Measurements from ENCODE around the gene HBD.

HBD gene

DNA sequence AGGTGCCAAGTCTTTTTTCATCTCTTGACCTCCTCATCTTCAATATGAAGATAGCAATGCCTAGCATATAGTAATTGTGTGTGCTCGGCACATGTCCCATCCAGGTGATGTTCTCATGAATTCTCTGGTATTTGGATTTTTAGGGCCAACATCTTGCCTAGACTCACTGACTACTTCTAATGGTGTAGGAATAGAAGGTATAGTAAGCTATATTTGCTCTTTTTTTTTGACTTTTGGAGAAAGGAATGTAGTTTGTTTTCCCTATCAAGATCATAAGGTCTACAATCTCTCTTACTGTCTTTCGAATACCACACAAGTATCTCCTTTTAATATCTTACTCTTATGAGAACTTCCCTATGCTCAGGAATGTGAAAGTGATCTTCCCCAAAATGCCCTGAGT, 3.2 kb downstream of the HBD start:
- no peak for DNase-seq

DNA sequence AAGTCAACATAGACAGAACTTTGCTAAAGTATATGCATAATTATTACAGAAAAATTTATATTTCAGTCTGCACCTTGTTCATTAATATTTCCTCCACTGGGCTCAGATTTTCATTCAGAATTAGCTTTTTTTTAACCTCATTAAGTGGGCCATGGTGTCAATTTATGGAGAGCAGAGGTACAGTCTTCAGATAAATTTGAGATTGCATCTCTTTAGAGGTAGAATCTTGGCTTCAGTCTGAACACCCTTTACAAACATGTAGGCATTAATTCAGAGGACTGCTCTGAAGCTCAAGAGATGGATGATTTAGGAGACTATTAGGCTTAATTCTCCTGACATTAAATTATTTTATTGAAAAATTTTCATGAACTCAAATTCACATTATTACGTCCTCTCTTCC, 4.0 kb downstream of the HBD start:
- no peak for DNase-seq

DNA sequence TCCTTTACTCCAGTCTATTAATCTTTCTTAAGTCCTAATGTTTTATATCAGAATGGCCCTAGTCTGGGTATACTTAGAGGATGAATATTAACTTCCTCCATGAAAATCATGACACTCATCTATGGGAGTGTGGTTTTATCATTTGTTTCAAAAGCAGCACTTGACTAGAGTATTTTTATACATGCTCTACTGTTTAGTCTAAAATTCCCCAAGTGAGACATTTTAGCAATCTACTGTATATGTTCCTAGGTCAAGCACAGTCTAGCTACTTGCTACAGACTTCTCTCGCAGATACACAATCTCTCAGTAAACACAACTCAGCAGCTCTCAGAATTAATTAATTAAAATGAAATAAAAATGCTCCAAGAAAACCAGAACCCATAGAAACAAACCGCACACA, 4.5 kb downstream of the HBD start:
- DNase-seq: no peak

DNA sequence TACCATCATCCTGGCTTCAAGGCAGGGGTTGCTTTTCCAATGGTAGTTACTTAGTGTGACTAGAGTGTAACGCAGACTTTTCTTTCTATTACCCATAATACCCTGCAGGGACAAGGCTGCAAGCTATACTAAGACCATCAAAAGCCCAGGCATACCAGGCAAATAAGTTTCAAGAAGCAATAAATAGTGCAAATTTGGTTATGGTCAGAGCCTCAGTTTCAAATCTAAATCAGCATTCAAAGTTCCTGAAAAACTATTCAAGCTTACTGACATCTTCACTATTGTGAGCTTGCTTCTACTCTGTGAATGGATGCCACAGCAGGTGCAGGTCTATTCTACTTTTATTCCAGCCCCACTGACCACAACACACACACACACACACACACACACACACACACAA, 4.9 kb downstream of the HBD start:
- no peak for DNase-seq

DNA sequence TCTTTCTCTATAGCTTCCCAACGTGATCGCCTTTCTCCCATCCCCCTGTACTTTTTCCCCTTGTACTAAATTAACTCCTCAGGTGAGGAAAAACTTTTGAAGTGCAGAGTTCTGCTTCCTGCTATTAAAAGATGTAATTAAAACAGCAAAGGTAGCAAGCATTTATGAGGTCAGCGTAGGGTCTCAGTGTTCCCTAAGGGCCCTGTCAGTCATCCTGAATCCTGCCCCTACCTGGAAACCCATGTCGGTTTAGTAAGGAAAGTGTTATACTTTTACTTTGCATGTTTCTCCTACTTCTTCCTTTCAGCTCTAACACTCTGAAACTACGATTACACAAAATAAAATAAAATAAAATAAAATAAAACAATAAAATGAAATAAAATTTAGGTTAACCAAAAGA, 6.2 kb downstream of the HBD start:
- DNase-seq: no peak

DNA sequence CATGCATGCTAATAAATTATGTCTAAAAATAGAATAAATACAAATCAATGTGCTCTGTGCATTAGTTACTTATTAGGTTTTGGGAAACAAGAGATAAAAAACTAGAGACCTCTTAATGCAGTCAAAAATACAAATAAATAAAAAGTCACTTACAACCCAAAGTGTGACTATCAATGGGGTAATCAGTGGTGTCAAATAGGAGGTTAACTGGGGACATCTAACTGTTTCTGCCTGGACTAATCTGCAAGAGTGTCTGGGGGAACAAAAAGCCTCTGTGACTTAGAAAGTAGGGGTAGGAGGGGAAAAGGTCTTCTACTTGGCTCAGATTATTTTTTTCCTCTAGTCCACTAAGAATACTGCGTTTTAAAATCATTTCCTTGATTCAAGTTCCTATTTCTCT, 6.6 kb downstream of the HBD start:
- no peak for DNase-seq

DNA sequence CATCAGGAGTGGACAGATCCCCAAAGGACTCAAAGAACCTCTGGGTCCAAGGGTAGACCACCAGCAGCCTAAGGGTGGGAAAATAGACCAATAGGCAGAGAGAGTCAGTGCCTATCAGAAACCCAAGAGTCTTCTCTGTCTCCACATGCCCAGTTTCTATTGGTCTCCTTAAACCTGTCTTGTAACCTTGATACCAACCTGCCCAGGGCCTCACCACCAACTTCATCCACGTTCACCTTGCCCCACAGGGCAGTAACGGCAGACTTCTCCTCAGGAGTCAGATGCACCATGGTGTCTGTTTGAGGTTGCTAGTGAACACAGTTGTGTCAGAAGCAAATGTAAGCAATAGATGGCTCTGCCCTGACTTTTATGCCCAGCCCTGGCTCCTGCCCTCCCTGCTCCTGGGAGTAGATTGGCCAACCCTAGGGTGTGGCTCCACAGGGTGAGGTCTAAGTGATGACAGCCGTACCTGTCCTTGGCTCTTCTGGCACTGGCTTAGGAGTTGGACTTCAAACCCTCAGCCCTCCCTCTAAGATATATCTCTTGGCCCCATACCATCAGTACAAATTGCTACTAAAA, 7.5 kb downstream of the HBD start, which contains the start of gene HBB:
TSS of gene HBB (minus strand) at position 340 of the 579 bp plus-strand sequence. CDS start at position 290, 50 bp downstream.
- DNase-seq: no peak

DNA sequence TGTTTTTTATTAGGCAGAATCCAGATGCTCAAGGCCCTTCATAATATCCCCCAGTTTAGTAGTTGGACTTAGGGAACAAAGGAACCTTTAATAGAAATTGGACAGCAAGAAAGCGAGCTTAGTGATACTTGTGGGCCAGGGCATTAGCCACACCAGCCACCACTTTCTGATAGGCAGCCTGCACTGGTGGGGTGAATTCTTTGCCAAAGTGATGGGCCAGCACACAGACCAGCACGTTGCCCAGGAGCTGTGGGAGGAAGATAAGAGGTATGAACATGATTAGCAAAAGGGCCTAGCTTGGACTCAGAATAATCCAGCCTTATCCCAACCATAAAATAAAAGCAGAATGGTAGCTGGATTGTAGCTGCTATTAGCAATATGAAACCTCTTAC, 8.8 kb downstream of the HBD start:
- DNase-seq: no peak

DNA sequence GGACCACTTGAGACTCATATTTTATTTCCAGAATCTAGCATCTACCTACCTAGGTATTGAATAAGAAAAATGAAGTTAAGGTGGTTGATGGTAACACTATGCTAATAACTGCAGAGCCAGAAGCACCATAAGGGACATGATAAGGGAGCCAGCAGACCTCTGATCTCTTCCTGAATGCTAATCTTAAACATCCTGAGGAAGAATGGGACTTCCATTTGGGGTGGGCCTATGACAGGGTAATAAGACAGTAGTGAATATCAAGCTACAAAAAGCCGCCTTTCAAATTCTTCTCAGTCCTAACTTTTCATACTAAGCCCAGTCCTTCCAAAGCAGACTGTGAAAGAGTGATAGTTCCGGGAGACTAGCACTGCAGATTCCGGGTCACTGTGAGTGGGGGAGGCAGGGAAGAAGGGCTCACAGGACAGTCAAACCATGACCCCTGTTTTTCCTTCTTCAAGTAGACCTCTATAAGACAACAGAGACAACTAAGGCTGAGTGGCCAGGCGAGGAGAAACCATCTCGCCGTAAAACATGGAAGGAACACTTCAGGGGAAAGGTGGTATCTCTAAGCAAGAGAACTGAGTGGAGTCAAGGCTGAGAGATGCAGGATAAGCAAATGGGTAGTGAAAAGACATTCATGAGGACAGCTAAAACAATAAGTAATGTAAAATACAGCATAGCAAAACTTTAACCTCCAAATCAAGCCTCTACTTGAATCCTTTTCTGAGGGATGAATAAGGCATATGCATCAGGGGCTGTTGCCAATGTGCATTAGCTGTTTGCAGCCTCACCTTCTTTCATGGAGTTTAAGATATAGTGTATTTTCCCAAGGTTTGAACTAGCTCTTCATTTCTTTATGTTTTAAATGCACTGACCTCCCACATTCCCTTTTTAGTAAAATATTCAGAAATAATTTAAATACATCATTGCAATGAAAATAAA, 9.5 kb downstream of the HBD start:
- DNase-seq: no peak

DNA sequence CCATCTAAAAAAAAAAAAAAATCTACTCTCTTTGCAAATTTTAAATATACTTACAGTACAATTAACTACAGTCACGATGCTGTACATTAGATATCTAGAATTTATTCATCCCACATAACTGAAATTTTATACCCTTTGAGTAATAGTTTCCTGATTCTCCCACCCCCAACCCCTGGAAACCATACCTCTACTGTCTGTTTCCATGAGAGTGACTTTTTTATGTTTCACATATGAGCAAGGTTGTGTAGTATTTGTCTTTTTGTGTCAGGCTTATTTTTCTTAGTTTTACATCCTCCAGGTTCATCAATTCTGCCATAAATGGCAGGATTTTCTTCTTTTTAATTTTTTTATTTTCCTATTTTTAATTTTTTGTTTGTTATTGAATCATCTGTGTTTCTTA, 10.6 kb downstream of the HBD start:
- no peak for DNase-seq

DNA sequence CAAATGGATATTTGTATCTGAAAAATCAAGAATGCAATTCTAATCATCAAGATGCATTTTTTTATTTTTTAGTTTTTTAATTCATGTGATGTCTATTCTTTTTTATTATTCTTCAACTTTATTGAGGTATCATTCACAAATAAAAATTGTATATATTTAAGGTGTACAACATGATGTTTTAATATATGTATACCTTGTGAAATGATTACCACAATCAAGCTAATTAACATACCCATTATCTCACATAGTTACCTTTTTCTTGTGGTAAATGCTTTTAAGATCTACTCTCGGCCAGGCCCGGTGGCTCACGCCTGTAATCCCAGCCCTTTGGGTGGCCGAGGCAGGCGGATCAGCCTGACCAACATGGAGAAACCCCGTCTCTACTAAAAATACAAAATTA, 11.1 kb downstream of the HBD start:
- no peak for DNase-seq

DNA sequence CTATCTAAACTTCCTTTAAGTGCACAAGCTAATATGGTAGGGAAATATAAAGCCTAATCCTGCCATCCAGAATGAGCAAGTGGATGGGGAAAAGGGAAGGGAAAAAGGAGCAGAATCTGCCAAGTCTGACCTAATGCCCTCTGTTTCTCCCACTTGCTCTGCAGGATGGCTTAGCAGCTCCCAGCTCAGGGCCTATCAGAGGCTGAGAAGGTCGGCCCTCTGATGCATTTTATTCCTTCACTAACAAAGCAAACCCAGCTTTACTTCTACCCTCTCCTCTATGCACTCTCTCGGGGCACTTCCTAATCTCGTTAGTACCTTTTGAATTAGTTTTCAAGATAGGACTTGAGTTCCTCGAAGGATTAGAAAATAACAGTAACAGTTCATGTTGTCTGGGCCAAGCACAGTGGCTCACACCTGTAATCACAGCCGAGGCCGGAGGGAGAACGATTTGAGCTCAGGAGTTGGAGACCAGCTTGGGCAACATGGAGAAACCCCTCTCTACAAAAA, 23.9 kb downstream of the HBD start:
- no peak for DNase-seq

DNA sequence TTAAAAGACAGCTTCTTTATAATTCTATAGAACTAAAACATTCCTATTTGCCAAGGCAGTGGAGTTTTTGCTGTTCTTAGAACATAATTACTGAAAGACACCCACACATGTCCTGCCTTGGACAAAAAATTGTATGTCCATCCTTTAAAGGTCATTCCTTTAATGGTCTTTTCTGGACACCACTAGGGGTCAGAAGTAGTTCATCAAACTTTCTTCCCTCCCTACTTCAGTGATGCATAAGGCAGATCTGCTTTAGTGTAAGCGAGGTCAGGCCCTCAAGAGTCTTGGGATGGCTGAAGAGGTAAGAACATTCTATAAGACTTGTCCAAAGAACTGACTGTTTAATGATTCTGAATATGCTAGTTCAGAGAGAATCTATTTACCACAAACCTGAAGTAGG, 29.5 kb downstream of the HBD start:
- no peak for DNase-seq

DNA sequence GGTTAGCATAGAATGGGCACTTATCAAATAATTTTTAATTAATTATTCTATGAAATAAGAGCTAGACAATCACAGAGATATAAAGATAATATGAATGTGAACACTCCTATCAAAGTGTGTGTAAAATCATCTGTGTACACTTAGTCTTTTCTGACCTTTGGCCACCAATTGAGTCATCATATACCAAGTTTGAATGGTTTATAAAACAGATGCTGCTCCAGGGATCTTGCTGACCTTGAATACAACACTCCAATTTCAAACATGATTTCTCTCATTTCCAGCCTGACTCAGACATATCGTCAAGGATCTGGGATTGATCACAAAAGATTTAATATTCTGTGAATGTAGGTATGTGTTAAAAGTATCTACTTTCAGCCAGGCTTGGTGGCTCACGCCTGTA, 30.9 kb downstream of the HBD start:
- DNase-seq: no peak

DNA sequence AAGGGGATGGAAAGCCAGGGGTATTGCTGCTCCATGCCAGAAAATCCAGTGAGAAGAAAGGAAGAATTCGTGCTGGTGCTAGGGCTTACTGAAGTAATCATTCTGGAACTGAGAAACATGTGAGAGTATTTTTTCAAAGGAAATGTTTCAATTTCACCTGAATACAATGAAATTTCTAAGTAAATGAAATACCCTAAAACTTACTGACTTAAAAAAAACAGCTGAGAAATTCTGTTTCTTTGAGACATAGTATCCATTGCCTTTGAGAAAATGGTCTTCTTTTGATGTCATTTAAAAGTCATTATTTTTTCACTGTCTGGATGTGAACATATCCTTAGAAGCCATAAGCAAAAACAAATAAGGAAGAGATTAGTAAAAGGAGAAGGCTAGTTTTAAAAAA, 33.7 kb downstream of the HBD start, which contains the start of gene OR51V1:
TSS of gene OR51V1 (minus strand) at position 101 of the 400 bp plus-strand sequence. CDS start at position 101, 0 bp downstream.
- DNase-seq: no peak

DNA sequence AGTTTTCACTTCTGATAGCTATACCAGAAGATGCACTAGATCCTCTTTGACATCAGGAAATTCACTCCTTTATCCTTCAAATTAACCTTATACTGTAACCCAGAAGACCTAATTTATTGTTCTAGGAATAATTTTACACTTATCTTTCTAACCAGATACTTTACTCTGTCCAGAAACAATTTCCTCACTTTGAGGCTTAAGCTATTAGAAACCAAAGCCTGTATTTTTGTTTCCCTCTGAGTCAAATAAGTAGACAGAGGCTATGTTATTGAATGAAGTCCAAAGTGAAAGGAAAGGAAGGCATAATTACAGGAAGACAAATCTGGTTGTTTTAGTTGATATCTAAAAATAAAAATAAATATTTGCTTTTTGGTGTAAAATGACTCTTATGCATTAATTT, 36.0 kb downstream of the HBD start:
- no peak for DNase-seq

DNA sequence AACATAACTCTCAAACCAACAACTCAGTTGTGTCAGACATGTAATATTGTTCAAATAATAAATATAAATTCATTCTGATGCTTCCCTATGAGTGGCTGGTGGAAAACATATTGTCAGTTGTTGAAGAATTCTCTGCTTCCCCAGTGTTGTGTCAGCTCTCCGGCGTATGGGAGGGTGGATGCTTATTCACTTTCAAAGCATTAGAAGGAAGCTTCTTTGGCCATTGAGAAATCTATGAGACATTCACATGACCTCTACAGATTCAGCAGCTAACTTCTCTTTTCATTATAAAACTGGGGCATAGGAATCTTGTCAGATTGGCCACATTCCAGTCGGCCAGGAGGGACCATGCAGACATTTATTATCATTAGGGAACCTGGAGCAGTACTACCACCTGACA, 36.7 kb downstream of the HBD start:
- DNase-seq: no peak

DNA sequence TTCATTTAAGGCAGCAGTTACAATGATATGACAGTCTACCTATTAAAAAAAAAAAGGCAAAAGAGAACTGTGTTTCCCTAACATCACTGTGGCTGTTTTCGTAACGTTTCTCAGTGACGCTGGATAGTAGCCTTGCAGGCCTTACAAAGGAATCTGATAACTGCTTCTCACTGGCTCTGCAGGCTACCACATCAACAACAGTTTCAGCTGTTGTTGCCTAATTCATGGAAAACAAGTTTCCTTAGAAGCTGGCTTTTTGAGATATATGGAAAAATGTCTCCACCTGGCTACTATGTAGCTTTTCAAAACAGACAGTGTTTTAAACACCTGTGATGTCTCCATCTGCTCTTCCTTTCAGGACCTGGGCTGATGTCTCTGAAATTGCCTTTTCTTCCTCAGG, 37.6 kb downstream of the HBD start:
- no peak for DNase-seq

DNA sequence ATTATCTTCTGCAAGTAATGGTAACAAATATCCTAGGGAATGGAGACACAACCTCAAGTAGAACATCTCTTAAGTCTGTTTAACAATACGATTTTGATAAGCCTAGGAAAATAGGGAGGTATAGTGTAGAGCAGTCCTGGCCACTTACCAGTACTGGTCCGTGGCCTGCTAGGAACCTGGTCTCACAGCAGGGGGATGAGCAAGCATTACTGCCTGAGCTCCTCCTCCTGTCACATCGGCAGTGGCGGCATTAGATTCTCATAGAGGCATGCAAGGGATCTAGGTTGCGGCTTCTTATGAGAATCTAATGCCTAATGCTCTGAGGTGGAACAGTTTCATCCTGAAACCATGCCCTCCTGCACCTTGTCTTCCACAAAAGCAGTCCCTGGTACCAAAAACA, 38.2 kb downstream of the HBD start:
- DNase-seq: no peak

DNA sequence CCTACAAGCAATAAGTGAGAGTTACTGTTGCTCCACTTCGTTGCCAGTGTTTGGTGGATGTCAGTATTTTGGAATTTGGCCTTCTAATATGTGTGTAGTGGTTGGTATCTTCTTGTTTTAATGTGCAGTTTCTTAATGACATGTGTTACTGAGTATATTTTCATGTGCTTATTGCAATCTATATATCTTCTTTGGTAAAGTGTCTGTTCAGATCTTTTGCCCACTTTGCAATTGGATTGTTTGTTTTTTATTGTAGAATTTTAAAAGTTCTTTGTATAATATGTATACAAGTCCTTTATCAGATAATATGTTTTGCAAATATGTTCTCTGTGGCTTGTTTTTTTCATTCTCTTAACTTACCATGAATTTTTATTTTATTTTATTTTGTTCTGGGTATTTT, 41.5 kb downstream of the HBD start:
- DNase-seq: no peak

DNA sequence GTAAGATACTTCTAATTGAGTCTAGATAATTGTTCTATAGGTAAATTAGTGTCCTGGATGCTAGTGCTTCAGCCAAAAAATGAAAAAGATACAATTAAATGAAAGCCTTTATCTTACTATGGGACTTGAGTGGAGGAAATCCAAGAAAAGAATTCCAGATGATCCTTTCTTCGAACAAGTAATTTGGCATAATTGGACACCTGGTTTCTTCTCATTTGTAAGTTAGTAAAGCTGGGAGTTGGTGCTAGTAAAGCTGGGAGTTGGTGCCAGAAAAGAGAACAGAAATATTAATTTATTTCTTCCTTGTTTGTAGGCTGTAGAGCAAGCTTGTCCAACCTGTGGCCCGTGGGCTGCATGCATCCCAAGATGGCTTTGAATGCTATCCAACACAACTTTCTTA, 46.1 kb downstream of the HBD start:
- no peak for DNase-seq
